HUES64 (cell line): Measurements from ENCODE around the gene LMF2.
"Not testable (repeated sequence)": the region's sequence is repeated elsewhere in the genome, so short reads cannot be mapped to it uniquely, and the experiment has no call there.

Experiments used
- H3K27ac ChIP-seq: 2 replicates; pipeline ENCODE4 v1.7.0; 2013; ENCODE audit warnings: low read depth, low read length, inconsistent platforms
- H3K27me3 ChIP-seq: 2 replicates; pipeline ENCODE4 v1.6.1; 2013; ENCODE audit warnings: mild to moderate bottlenecking, low read length; ENCODE audit not compliant: insufficient read depth
- H3K36me3 ChIP-seq: 2 replicates; pipeline ENCODE4 v1.6.1; 2013; ENCODE audit warnings: mild to moderate bottlenecking, low read length; ENCODE audit not compliant: insufficient read depth
- H3K4me1 ChIP-seq: 2 replicates; pipeline ENCODE4 v1.6.1; 2013; ENCODE audit warnings: mild to moderate bottlenecking, low read length, moderate library complexity; ENCODE audit not compliant: insufficient read depth
- H3K4me3 ChIP-seq: 2 replicates; pipeline ENCODE4 v1.5.1; 2013; ENCODE audit warnings: mild to moderate bottlenecking, low read length, moderate library complexity
- H3K9ac ChIP-seq: 2 replicates; pipeline ENCODE4 v1.6.1; 2013; ENCODE audit warnings: mild to moderate bottlenecking, low read depth, low read length
- H3K9me3 ChIP-seq: 2 replicates; pipeline ENCODE4 v1.6.1; 2013; ENCODE audit warnings: low read depth, low read length; ENCODE audit not compliant: insufficient read depth
- WGBS: fragments of 150-250, 120-280 bp; methylation state at CpG from one replicate; pipeline ENCODE4 v1.1.7; 2013; ENCODE audit warnings: missing lambda C conversion rate; 5-methylcytosine and 5-hydroxymethylcytosine counted together

Gene LMF2

DNA sequence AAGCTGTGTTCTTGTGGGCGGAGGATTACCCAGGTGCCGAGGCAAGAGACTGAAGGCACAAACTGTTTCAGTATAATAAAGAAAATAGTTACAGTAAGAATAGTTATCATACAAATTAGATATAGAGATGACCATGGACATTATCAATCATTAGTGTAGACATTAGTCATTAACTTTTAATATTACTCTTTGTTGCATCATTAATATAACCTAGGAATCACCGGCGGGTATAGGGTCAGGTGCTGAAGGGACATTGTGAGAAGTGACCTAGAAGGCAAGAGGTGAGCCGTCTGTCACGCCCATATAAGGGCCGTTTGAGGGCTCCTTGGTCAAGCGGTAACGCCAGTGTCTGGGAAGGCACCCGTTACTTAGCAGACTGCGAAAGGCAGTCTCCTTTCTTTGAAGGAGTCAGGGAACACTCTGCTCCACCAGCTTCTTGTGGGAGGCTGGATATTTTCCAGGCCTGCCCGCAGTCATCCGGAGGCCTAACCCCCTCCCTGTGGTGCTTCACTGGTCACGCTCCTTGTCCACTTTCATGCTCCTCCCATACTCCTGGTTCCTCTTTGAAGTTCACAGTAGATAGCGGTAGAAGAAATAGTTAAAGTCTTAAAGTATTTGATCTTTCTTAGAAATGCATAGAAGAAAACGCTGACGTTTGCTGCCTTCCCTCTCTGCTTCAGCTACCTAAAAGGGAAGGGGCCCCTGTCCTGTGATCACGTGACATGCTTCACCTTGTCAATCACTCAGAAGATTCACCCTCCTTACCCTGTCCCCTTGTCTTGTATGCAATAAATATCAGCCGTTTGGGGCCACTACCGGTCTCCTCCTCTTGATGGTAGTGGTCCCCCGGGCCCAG, 26.6 kb upstream of the LMF2 start:
- 64% methylated on average over 19 of the region's 21 CpGs for WGBS
- not testable (repeated sequence) for H3K9ac ChIP-seq, H3K9me3 ChIP-seq, H3K4me3 ChIP-seq, H3K27ac ChIP-seq, H3K4me1 ChIP-seq, H3K36me3 ChIP-seq
- H3K27me3 ChIP-seq, result peaks cover 50% of the 10 kb centered on the region

DNA sequence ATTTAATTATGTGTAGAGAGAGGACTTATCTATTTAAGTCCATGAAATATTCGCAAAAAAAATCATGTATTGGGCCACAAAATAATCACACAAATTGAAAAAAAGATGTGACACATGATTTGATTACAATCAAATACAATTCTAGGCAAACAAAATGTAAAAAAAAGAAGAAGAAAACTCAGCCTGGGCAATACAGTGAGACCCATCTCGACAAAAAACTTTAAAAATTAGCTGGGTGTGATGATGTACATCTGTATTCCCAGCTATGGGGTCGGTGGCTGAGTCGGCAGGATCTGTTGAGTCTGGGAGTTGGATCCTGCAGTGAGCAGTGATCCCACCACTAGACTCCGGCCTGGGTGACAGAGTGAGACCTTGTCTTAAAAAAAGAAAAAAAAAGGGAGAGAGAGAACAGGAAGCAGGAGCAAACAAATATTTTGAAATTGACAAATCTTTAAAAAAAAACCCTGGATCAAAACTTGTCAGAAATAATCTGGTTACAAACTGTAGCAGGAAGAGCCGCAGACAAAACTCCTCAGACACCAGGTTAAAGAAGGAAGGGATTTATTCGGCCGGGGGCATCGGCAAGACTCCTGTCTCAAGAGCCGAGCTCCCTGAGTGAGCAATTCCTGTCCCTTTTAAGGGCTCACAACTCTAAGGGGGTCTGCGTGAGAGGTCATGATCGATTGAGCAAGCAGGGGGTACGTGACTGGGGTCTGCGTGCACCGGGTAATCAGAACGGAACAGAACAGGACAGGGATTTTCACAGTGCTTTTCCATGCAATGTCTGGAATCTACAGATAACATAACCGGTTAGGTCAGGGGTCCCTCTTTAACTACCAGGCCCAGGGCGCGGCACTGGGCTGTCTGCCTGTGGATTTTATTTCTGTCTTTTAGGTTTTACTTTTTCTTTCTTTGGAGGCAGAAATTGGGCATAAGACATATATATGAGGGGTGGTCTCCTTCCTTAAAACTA, 25.6 kb upstream of the LMF2 start:
- no peaks in the 10 kb centered on the region for H3K9me3 ChIP-seq
- 95% methylated on average over 19 of the region's 19 CpGs for WGBS
- peaks cover 60% of the 10 kb centered on the region for H3K27me3 ChIP-seq
- H3K36me3 ChIP-seq, result no peaks in the 10 kb centered on the region
- no peak overlapping the region for H3K4me3 ChIP-seq
- H3K9ac ChIP-seq, result no peak overlapping the region
- no peaks in the 10 kb centered on the region for H3K4me1 ChIP-seq
- H3K27ac ChIP-seq, result no peak overlapping the region

DNA sequence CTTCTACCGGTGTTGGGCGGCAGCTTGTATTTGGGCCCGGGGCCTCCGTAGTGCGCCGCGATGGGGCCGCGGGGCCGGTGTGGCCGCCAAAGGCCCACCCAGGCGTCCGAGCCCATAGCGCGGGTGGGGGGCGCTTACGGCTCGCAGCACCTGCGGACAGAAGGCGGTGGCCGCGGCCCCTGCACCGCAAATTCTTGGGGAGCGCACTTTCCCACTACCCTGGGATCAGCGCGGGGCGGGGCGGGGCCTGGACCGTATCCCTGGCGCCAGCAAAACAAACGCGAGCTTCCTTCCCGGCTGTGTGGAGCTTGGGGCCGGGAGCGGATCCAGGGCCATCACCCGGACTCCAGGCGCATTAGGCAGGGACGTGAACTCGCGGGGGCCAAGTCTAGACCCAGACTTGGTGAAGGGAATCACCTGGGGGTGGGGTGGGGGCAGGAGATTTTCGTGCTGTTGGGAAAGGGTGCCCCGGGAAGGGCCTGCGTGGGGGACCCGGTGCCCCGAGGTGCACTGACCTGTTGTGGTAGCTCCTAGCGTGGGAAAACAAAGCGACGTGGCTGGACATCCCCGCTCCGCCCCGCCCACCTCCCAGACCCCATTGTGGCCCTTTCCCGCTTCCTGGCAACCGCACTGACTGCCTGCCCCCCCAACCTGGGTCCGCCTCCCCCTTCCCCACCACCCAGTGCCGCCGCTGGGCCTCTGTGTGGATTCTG, 24.6 kb upstream of the LMF2 start:
- peak overlapping the region; percentile 36; the same call in 1 of the 2 replicates for H3K9ac ChIP-seq
- no peak overlapping the region for H3K27ac ChIP-seq
- peak overlapping the region; percentile 53 for H3K4me3 ChIP-seq
- H3K4me1 ChIP-seq, result no peaks in the 10 kb centered on the region
- WGBS, result 8% methylated on average over 54 of the region's 56 CpGs
- no peaks in the 10 kb centered on the region for H3K9me3 ChIP-seq
- no peaks in the 10 kb centered on the region for H3K36me3 ChIP-seq
- peaks cover 70% of the 10 kb centered on the region for H3K27me3 ChIP-seq

DNA sequence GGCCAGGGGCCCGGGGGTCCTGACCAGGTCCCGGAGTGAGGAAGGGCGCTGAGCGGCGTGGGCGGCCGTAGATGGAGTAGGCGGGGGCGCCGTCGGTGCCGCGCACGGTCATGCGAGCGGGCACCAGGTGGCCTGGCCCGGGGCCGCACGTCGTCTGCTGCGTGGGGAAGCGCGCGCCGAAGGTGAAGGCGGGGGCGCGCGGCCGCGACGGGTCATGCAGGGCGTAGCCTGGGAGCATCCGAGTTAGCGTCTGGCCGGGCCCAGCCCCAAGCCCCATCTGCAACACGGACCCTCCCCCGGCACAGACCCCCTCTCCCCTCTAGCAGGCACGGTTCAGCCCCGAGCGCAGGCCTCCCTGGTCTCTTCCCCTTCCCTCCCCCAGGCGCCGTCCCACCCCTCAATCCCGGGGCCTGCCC, 24.1 kb upstream of the LMF2 start:
- Histone ChIP-seq H3K4me3 (peak overlapping the region; percentile 53), H3K9ac (no peak overlapping the region; the same call in 1 of the 2 replicates), H3K9me3 (no peaks in the 10 kb centered on the region), H3K36me3 (no peaks in the 10 kb centered on the region), H3K4me1 (no peaks in the 10 kb centered on the region), H3K27ac (no peak overlapping the region), H3K27me3 (peaks cover 76% of the 10 kb centered on the region)
- 3% methylated on average over 44 of the region's 44 CpGs for WGBS

DNA sequence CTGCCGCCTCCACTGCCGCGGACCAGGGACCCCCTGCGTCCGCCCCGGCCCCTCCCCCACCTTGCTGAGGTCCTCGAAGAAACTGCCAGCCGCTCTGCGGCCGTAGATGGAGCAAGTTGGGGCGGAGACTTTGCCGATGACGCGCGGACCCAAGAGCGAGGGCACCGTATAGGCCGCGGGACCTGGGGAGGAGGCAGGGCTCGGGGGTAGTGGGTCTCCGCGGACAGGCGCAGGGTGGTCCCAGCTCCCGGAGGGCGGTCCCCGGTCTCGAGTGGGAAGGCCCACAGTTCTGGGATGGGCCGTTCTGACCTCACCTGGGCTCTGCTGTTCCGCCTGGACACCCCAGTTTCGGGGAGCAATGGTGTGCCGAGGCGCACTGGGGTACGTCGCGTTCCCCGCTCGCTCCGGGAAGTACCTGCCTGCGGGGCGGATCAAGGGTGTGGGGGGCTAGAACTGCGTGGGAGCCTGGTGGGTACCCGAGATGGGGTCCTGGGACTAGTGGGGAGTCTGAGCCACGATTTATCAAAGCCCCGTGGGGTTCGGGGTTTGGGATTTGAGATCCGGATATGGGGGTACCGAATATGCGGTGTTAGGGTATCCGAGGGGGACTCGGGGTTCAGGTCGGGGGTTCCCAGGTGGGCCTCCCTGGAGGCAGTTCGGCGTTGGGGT, 23.5 kb upstream of the LMF2 start:
- no peak overlapping the region for H3K9ac ChIP-seq
- no peaks in the 10 kb centered on the region for H3K36me3 ChIP-seq
- H3K9me3 ChIP-seq, result no peaks in the 10 kb centered on the region
- peaks cover 76% of the 10 kb centered on the region for H3K27me3 ChIP-seq
- WGBS, result 13% methylated on average over 53 of the region's 53 CpGs
- no peaks in the 10 kb centered on the region for H3K4me1 ChIP-seq
- no peak overlapping the region for H3K27ac ChIP-seq
- H3K4me3 ChIP-seq, result peak overlapping the region; percentile 53

DNA sequence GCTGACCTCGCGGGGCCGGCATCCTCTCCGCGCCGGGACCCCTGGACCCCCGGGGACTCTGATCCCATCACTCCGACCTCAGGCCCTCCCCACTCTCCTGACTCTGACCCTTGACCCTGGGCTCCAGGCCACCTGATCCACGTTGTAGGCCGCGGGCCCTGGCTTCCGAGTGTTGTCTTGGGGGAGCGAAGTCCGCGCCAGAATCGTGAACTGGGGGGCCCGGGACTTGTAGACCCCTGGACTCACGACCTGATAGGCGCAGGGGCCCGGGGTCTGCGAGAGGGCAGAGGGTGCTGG, 23.0 kb upstream of the LMF2 start:
- no peaks in the 10 kb centered on the region for H3K36me3 ChIP-seq
- H3K4me1 ChIP-seq, result no peaks in the 10 kb centered on the region
- H3K4me3 ChIP-seq, result peak overlapping the region; percentile 53
- WGBS, result 8% methylated on average over 21 of the region's 21 CpGs
- no peak overlapping the region for H3K9ac ChIP-seq
- H3K27me3 ChIP-seq, result peaks cover 75% of the 10 kb centered on the region
- no peak overlapping the region for H3K27ac ChIP-seq
- no peaks in the 10 kb centered on the region for H3K9me3 ChIP-seq

DNA sequence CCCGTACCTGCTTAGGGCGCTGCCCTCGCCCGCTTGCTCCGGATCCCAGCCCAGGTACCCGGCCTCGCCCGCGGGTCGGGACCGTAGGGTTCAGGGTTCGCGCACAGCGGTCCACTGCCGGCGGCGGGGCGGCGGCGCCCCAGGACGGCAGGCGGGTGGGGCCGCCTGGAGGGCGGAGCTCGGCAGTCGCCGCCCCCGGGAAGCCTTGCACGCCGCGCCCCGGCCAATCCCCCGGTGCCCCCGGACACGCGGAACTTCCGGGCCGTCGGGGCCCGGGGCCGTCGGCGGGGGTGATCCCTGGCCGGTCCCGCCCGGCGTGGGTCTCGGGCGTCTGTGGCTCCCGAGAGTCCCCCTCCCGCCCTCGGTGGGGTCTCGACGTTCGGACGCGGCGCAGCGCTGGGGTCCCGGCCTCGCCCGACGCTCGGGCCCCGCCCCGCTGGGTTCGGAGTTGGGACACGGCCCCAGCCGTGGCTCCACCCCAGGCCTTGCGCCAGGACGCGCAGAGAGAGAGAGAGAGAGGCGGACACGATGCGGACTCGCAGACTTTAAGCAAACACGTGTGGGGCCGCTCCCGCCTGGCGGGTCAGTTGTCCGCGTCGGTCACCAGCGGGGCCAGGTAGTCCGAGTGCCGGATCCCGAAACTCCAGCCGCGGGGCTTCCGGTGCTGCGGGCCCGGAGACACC, 22.5 kb upstream of the LMF2 start, which contains the start of gene TYMP:
Gene TYMP (minus strand): TSS at position 116 of the 683 bp plus-strand sequence. CDS start 303 bp downstream, outside the sequence.
- Histone ChIP-seq H3K4me1 (no peaks in the 10 kb centered on the region), H3K27ac (no peak within 1 kb of the TSS), H3K4me3 (peak within 1 kb of the TSS; percentile 53), H3K36me3 (no peaks in the 10 kb centered on the region), H3K27me3 (peaks cover 75% of the 10 kb centered on the region), H3K9ac (no peak within 1 kb of the TSS), H3K9me3 (no peaks in the 10 kb centered on the region)
- 5% methylated on average over 92 of the region's 92 CpGs for WGBS

DNA sequence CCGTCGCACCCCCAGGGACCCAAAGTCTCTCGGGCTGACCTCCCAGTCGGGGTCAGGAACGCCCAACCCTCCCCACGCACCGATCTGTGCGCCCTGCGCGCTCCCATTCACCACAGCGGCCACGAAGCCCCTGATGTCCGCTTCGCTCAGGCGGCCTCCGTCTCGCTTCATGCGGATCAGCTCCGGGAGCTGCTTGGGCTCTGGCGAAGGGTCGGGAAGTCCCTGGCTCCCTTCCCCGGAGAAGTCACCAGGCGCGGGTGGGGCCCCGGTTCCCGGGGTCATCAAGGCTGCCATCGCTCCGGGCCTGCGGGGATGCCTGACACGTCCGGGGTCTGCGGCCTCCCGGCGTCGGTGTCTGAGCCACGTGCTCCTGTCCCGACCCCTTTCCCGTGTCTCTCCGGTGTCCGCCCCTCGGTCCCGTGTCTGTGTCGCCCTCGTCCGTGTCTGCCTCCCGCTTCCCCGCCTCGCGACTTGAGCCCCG, 22.0 kb upstream of the LMF2 start:
- Histone ChIP-seq H3K9me3 (no peaks in the 10 kb centered on the region), H3K27me3 (peaks cover 75% of the 10 kb centered on the region), H3K4me3 (peak overlapping the region; percentile 53; the same call in 1 of the 2 replicates), H3K36me3 (no peaks in the 10 kb centered on the region), H3K4me1 (no peaks in the 10 kb centered on the region; the same call in 1 of the 2 replicates), H3K9ac (no peak overlapping the region), H3K27ac (no peak overlapping the region)
- WGBS, result 28% methylated on average over 50 of the region's 50 CpGs

DNA sequence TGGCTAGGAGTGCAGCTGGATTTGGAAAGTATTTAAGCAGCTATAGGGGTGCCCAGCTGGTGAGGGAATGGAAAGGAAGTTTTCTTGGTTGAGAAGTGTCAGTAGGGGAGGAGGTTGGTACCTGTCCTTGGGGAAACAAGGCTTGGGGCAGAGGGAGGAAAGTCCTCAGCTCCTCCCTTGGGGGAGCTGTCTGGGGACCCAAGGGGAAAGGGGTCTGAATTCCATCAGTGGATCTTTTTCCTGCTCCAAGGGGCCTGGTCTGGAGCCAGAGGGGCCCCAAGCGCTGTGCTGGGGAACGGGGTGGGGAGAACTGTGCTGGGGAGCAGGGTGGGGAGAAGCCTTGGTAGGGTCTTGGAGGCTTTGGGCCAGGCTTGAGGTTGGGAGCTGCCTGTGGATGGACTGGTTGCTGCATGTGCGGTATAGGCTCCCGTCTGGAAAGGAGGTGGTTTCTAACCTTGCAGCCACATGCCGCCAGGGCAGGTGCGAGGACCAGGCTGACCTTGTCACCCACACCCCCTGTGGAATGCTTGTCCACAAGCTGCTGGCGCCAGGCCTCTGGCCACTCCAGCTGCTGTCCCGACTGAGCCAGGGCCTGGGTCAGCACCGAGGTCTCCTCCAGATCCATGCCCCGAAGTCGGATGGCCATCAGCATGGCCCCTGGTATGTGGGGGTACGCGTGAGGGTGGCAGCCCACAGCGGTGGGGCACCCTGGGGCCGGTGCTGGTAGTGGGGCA, 21.3 kb upstream of the LMF2 start:
- Histone ChIP-seq H3K27ac (no peak overlapping the region), H3K4me3 (no peak overlapping the region), H3K4me1 (no peaks in the 10 kb centered on the region; the same call in 1 of the 2 replicates), H3K36me3 (no peaks in the 10 kb centered on the region), H3K27me3 (peaks cover 74% of the 10 kb centered on the region), H3K9me3 (no peaks in the 10 kb centered on the region), H3K9ac (no peak overlapping the region)
- 77% methylated on average over 15 of the region's 15 CpGs for WGBS
